ENCODE measurements around the gene LPCAT4.

The LPCAT4 gene

DNA sequence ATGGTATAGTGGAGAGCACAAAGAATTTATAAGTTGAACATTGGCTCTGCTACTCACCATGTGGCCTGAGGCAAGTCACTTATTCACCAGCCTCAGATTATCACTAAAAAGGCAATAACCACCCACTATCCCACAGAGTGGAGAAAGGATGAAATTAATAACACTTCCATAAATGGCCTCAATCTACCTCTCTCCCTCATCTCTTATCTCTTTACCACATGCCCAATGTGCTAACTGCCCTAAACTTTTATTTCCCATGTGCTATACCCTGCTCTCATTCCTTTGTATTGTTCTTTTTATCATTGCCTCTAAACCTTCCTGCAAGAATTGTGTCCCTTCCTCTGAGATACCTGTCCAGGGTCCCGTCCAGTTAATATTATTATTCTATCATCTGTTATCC lies 55.4 kb downstream of the LPCAT4 start:
- no peak for ATAC-seq
- TF ChIP-seq ZNF8 (CRISPR knock-in tag; IDR thresholded peaks at IDR 0.05) (no peak), ZFP3 (CRISPR knock-in tag; IDR thresholded peaks at IDR 0.05) (no peak), ZNF70 (CRISPR knock-in tag; IDR thresholded peaks at IDR 0.05) (no peak), ZFP30 (CRISPR knock-in tag; IDR thresholded peaks at IDR 0.05) (no peak), ESRRG (CRISPR knock-in tag; IDR thresholded peaks at IDR 0.05) (no peak), PPARA (CRISPR knock-in tag; IDR thresholded peaks at IDR 0.05; ENCODE audit: borderline replicate concordance) (no peak), OSR1 (CRISPR knock-in tag; IDR thresholded peaks at IDR 0.05) (no peak), TCF4 (CRISPR knock-in tag; IDR thresholded peaks at IDR 0.05; ENCODE audit: borderline replicate concordance) (no peak)
- TF ChIP-seq, protein P1, sequence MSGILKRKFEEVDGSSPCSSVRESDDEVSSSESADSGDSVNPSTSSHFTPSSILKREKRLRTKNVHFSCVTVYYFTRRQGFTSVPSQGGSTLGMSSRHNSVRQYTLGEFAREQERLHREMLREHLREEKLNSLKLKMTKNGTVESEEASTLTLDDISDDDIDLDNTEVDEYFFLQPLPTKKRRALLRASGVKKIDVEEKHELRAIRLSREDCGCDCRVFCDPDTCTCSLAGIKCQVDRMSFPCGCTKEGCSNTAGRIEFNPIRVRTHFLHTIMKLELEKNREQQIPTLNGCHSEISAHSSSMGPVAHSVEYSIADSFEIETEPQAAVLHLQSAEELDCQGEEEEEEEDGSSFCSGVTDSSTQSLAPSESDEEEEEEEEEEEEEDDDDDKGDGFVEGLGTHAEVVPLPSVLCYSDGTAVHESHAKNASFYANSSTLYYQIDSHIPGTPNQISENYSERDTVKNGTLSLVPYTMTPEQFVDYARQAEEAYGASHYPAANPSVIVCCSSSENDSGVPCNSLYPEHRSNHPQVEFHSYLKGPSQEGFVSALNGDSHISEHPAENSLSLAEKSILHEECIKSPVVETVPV (CRISPR knock-in tag; IDR thresholded peaks at IDR 0.05) = no peak
- TF ChIP-seq, protein P2, sequence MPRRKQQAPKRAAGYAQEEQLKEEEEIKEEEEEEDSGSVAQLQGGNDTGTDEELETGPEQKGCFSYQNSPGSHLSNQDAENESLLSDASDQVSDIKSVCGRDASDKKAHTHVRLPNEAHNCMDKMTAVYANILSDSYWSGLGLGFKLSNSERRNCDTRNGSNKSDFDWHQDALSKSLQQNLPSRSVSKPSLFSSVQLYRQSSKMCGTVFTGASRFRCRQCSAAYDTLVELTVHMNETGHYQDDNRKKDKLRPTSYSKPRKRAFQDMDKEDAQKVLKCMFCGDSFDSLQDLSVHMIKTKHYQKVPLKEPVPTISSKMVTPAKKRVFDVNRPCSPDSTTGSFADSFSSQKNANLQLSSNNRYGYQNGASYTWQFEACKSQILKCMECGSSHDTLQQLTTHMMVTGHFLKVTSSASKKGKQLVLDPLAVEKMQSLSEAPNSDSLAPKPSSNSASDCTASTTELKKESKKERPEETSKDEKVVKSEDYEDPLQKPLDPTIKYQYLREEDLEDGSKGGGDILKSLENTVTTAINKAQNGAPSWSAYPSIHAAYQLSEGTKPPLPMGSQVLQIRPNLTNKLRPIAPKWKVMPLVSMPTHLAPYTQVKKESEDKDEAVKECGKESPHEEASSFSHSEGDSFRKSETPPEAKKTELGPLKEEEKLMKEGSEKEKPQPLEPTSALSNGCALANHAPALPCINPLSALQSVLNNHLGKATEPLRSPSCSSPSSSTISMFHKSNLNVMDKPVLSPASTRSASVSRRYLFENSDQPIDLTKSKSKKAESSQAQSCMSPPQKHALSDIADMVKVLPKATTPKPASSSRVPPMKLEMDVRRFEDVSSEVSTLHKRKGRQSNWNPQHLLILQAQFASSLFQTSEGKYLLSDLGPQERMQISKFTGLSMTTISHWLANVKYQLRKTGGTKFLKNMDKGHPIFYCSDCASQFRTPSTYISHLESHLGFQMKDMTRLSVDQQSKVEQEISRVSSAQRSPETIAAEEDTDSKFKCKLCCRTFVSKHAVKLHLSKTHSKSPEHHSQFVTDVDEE (CRISPR knock-in tag; IDR thresholded peaks at IDR 0.05) = no peak

All from SK-N-SH treated with all-trans-retinoic acid at 6 μM for 48 hours (cell line).